Trophoblast cell (in vitro differentiated cells and primary cell): ENCODE measurements around the gene ST3GAL5.
"Not testable (repeated sequence)": the region's sequence is repeated elsewhere in the genome, so short reads cannot be mapped to it uniquely, and the experiment has no call there.

Experiments
- DNase-seq, 2 donors: peaks; one replicate each; pipeline ENCODE4 v3.0.0-alpha.2; 2016
- H2AFZ ChIP-seq: 2 replicates; pipeline ENCODE4 v1.6.1; 2013; ENCODE audit warnings: low read length, moderate library complexity, mild to moderate bottlenecking; ENCODE audit not compliant: insufficient read depth, poor library complexity
- H2AK5ac ChIP-seq: 2 replicates; pipeline ENCODE4 v1.6.1; 2013; ENCODE audit warnings: mild to moderate bottlenecking, low read length
- H2BK120ac ChIP-seq: 2 replicates; pipeline ENCODE4 v1.6.1; 2013; ENCODE audit warnings: low read length, mild to moderate bottlenecking, moderate library complexity; ENCODE audit not compliant: insufficient read depth, poor library complexity
- H2BK12ac ChIP-seq: 2 replicates; pipeline ENCODE4 v1.6.1; 2013; ENCODE audit warnings: mild to moderate bottlenecking, low read length, moderate library complexity
- H2BK5ac ChIP-seq: 2 replicates; pipeline ENCODE4 v1.6.1; 2013; ENCODE audit warnings: low read length, low read depth, moderate library complexity, mild to moderate bottlenecking; ENCODE audit not compliant: poor library complexity
- H3K14ac ChIP-seq: 2 replicates; pipeline ENCODE4 v1.6.1; 2013; ENCODE audit warnings: mild to moderate bottlenecking, low read length
- H3K18ac ChIP-seq: 2 replicates; pipeline ENCODE4 v1.6.1; 2013; ENCODE audit warnings: mild to moderate bottlenecking, low read length
- H3K23ac ChIP-seq: 2 replicates; pipeline ENCODE4 v1.6.1; 2013; ENCODE audit warnings: low read length
- H3K27ac ChIP-seq: 2 replicates; pipeline ENCODE4 v1.5.1; 2013; ENCODE audit warnings: low read depth, mild to moderate bottlenecking, inconsistent platforms, low read length, moderate library complexity
- H3K27me3 ChIP-seq: 2 replicates; pipeline ENCODE4 v1.6.1; 2013; ENCODE audit warnings: inconsistent platforms, mild to moderate bottlenecking, low read length, moderate library complexity; ENCODE audit not compliant: insufficient read depth
- H3K36me3 ChIP-seq, 2 experiments: 1 replicate in 1 of 2; 2 replicates in 1 of 2; pipeline ENCODE4 v1.6.1; 2013; ENCODE audit warnings: low read length in 2 of 2, mild to moderate bottlenecking in 2 of 2, moderate library complexity in 1 of 2; ENCODE audit not compliant: insufficient read depth in 2 of 2, control insufficient read depth in 1 of 2
- H3K4ac ChIP-seq: 2 replicates; pipeline ENCODE4 v1.6.1; 2013; ENCODE audit warnings: low read depth, mild to moderate bottlenecking, low read length, moderate library complexity
- H3K4me1 ChIP-seq, 2 experiments: 1 replicate in 1 of 2; 2 replicates in 1 of 2; pipeline ENCODE4 v1.6.1; 2013; ENCODE audit warnings: low read length in 2 of 2, mild to moderate bottlenecking in 2 of 2, moderate library complexity in 1 of 2; ENCODE audit not compliant: insufficient read depth in 2 of 2, control insufficient read depth in 1 of 2
- H3K4me2 ChIP-seq: 2 replicates; pipeline ENCODE4 v1.6.1; 2013; ENCODE audit warnings: inconsistent platforms, mild to moderate bottlenecking, low read length, moderate library complexity
- H3K4me3 ChIP-seq: 2 replicates; pipeline ENCODE4 v1.5.1; 2013; ENCODE audit warnings: mild to moderate bottlenecking, low read depth, low read length, inconsistent platforms
- H3K79me1 ChIP-seq: one replicate; pipeline ENCODE4 v1.6.1; 2013; ENCODE audit warnings: low read length
- H3K79me2 ChIP-seq: 2 replicates; pipeline ENCODE4 v1.6.1; 2013; ENCODE audit warnings: low read length, mild to moderate bottlenecking; ENCODE audit not compliant: control insufficient read depth, insufficient read depth, poor library complexity
- H3K9ac ChIP-seq: 2 replicates; pipeline ENCODE4 v1.6.1; 2013; ENCODE audit warnings: mild to moderate bottlenecking, low read length
- H3K9me3 ChIP-seq: 2 replicates; pipeline ENCODE4 v1.6.1; 2013; ENCODE audit warnings: low read depth, mild to moderate bottlenecking, control low read depth, inconsistent platforms, low read length; ENCODE audit not compliant: insufficient read depth
- H4K12ac ChIP-seq: 2 replicates; pipeline ENCODE4 v1.6.1; 2013; ENCODE audit warnings: low read depth, mild to moderate bottlenecking, low read length, moderate library complexity
- H4K8ac ChIP-seq: 2 replicates; pipeline ENCODE4 v1.6.1; 2013; ENCODE audit warnings: low read depth, mild to moderate bottlenecking, low read length, moderate library complexity
- H4K91ac ChIP-seq: one replicate; pipeline ENCODE4 v1.6.1; 2013; ENCODE audit warnings: low read depth, mild to moderate bottlenecking, low read length, moderate library complexity
- WGBS: extraction: QIAGEN DNeasy Blood & Tissue Kit; methylation state at CpG from one replicate; pipeline ENCODE4 v1.1.7; 2013; ENCODE audit warnings: missing lambda C conversion rate; ENCODE audit not compliant: insufficient read length, insufficient coverage; ENCODE audit errors: extremely low coverage; 5-methylcytosine and 5-hydroxymethylcytosine counted together

Gene ST3GAL5

DNA sequence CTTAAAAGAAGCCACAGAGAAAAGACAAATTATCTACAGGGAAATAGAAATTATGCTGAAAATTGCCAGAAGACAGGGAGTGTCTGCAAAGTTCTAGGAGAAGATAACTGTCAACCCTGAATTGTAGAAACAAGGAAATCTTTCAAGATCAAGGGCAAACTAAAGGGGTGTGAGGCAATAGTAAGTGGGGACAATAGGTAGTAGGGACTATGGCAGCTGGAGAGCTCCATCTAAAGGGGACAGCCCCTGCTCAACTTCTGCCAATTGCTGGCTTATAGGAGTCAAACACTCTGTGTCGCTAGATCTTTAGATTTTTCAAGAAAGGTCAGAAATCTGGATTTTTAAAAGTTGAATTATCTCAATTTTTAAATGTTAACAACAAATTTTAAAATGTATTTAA is 10.1 kb upstream of the ST3GAL5 start:
- H3K79me2 ChIP-seq: no peaks in the 10 kb centered on the region
- no peak for DNase-seq
- H4K91ac ChIP-seq: no peak overlapping the region
- H3K9ac ChIP-seq: no peak overlapping the region
- H3K23ac ChIP-seq: no peak overlapping the region
- H2BK12ac ChIP-seq: no peak overlapping the region
- no peaks in the 10 kb centered on the region for H3K27me3 ChIP-seq
- no peak overlapping the region for H3K4me3 ChIP-seq
- H2BK5ac ChIP-seq: no peak overlapping the region
- H3K9me3 ChIP-seq: peaks cover 2% of the 10 kb centered on the region
- H3K36me3 ChIP-seq: no peaks in the 10 kb centered on the region
- no peak overlapping the region for H3K18ac ChIP-seq
- no peak overlapping the region for H2BK120ac ChIP-seq
- H4K12ac ChIP-seq: no peak overlapping the region
- no peak overlapping the region for H3K27ac ChIP-seq
- WGBS: no CpG with 5 or more reads among the region's 1 CpG
- no peak overlapping the region for H3K4me2 ChIP-seq
- H3K79me1 ChIP-seq: peaks cover 10% of the 10 kb centered on the region
- H3K14ac ChIP-seq: no peak overlapping the region
- no peak overlapping the region for H2AK5ac ChIP-seq
- H2AFZ ChIP-seq: no peak overlapping the region
- H4K8ac ChIP-seq: no peak overlapping the region
- no peak overlapping the region for H3K4ac ChIP-seq
- H3K4me1 ChIP-seq: peaks cover 0 to 7% of the 10 kb centered on the region in 2 experiments

DNA sequence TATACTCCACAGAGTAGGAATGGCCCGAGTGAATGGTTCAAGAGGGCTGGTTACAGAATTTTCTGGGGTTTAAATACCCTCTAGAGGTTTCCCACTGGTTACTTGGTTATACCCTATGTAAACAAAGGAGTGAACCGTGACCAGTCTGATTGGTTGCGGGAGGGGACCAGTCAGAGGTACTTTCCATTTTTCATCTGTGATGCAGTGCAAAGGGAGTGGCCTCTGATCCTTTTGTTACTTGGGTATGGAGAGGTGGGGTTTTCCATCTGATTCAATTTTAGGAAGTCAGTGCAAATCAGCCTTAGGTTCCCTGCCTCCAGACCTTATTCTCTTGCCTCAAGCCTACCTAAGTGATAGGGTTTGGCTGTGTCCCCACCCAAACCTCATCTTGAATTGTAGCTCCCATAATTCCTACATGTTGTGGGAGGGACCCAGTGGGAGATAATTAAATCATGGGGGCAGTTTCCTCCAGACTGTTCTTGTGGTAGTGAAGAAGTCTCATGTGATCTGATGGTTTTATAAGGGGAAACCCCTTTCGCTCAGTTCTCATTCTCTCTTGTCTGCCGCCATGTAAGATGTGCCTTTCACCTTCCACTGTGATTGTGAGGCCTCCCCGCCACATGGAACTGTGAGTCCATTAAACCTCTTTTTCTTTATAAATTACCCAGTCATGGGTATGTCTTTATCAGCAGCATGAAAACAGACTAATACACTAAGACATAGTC is 5.9 kb upstream of the ST3GAL5 start:
- Histone ChIP-seq H2BK5ac (peak overlapping the region; percentile 87), H4K8ac (peak overlapping the region; percentile 55), H2BK12ac (peak overlapping the region; percentile 91), H3K4me1 (peaks cover 12 to 20% of the 10 kb centered on the region in 2 experiments), H2BK120ac (peak overlapping the region; percentile 93), H3K14ac (peak overlapping the region; percentile 72), H3K18ac (peak overlapping the region; percentile 35), H3K79me1 (peaks cover 31% of the 10 kb centered on the region), H3K27ac (peak overlapping the region; percentile 96), H4K91ac (peak overlapping the region; percentile 93)
- H3K9ac ChIP-seq, H4K12ac ChIP-seq, H3K4me3 ChIP-seq, H3K79me2 ChIP-seq, H3K36me3 ChIP-seq, H2AFZ ChIP-seq, H3K4ac ChIP-seq, H3K9me3 ChIP-seq, H3K27me3 ChIP-seq, H2AK5ac ChIP-seq, H3K23ac ChIP-seq, H3K4me2 ChIP-seq: not testable (repeated sequence)
- no CpG with 5 or more reads among the region's 6 CpGs for WGBS
- DNase-seq: peak in 1 of 2 donors; percentile 28

DNA sequence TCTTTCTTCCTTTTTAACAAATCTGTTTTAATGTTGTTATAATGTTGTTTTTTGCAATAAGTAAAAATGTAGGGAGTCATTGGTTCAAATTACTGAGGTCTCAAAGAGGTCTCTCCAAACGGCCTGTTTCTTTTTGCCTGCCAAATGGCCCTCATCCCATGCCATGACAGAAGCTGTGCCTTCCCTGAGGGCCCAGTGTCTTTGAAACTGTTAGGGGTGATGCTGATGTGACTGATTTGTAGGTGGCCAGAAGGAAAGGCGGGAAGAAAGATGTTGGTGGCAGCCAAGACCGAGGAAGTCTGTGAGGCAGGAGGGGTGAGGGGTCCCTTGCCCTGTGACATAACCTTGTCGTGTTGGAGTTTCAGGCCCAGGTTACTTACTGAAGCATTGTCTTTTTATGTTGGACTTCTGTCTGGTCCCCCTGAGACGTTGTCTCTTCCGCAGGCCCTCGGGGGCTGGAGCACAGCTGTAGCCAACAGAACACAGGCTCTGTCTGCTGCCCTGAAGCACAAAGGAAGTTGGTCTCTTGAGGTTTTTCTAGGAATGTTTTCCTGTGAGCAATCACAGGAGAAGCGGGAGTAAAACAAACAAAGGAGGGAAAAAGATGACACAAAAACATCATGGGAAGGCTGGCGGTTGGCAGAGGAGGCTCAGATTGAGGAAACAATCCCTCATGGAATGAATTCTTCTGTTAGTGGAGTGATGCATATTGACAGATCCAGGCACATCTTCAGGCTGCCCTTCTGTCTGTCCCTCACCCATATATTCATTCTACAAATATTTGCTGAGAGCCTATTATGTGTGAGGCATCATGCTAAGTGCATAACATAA is 4.9 kb upstream of the ST3GAL5 start:
- no CpG with 5 or more reads among the region's 9 CpGs for WGBS

DNA sequence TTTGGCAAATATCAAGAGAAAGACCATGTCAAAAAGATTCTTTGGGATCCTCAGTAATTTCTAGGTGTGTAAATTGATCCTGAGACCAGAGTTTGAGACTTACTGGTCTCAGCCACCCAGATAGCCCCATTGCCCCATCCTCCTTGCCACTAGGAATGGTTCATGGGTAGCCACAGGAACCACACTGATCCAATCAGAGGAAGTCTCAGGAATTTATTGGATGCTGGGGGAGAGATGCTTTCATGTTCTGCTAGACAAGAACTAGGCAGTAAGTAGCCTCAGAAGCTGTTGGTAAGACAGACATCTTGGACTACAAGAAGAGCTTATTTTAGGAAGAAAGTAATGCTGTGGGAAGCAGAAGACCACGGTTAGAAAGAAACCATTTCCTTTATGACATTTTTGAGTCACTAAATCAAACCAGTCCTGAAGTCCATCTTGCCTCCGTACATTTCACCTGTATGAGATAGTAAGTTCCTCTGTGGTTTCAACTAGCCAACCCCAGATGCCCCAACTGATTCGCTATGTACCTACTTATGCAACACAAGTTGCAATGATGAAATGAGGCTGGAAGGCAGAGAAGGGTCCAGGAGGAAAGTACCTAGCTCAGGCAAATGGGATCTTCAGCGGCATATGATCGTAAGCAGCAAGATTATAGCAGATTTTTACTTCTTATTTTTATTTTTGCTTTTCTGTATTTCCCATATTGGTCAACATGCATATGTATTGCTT is 3.6 kb upstream of the ST3GAL5 start:
- Histone ChIP-seq H3K4me3 (no peak overlapping the region), H3K18ac (no peak overlapping the region), H2BK5ac (peak overlapping the region; percentile 50), H2AK5ac (peak overlapping the region; percentile 42), H3K4me2 (no peak overlapping the region), H3K4me1 (peaks cover 17 to 22% of the 10 kb centered on the region in 2 experiments), H3K4ac (peak overlapping the region; percentile 49), H4K91ac (peak overlapping the region; percentile 66), H3K27me3 (no peaks in the 10 kb centered on the region), H3K9me3 (peaks cover 2% of the 10 kb centered on the region), H4K12ac (no peak overlapping the region), H3K36me3 (no peaks in the 10 kb centered on the region), H3K14ac (peak overlapping the region; percentile 76), H4K8ac (no peak overlapping the region), H3K27ac (no peak overlapping the region), H3K9ac (no peak overlapping the region), H2BK12ac (peak overlapping the region; percentile 93), H3K79me1 (peaks cover 43% of the 10 kb centered on the region), H3K23ac (no peak overlapping the region), H2BK120ac (peak overlapping the region; percentile 82), H3K79me2 (peaks cover 13% of the 10 kb centered on the region), H2AFZ (no peak overlapping the region)
- DNase-seq: no peak
- WGBS: no CpG with 5 or more reads among the region's 5 CpGs

More for the DNA sequence above, 4.9 kb upstream of the ST3GAL5 start:
- Histone ChIP-seq H3K4ac (no peak overlapping the region), H4K91ac (peak overlapping the region; percentile 17), H3K79me1 (peaks cover 37% of the 10 kb centered on the region), H3K27me3 (no peaks in the 10 kb centered on the region), H3K9me3 (peaks cover 2% of the 10 kb centered on the region), H4K12ac (no peak overlapping the region), H3K4me3 (no peak overlapping the region), H2BK5ac (peak overlapping the region; percentile 41), H2AFZ (no peak overlapping the region), H3K4me2 (no peak overlapping the region), H3K27ac (peak overlapping the region; percentile 96), H3K23ac (no peak overlapping the region), H2BK120ac (peak overlapping the region; percentile 56), H4K8ac (no peak overlapping the region), H3K79me2 (peaks cover 6% of the 10 kb centered on the region), H2BK12ac (peak overlapping the region; percentile 13), H3K14ac (no peak overlapping the region), H2AK5ac (no peak overlapping the region), H3K4me1 (peaks cover 12 to 22% of the 10 kb centered on the region in 2 experiments), H3K36me3 (no peaks in the 10 kb centered on the region), H3K9ac (no peak overlapping the region), H3K18ac (no peak overlapping the region)
- DNase-seq: peak; percentile 30 to 46
